Kidney (tissue), 14 donors: Measurements from ENCODE around the gene ACOX3. TPM values are rescaled to one million over a fixed set of nuclear protein-coding genes. Genes with fewer than 3 reads are reported as not detected.

ENCODE experiments used
- DNase-seq, 5 donors: peaks; one replicate each; pipeline ENCODE4 v3.0.0-alpha.2; 2013 to 2020
- FAIRE-seq: peaks from 2 replicates; lab custom pipeline; 2012; peaks lifted over from hg19 to GRCh38; lab: Jason Lieb, UNC
- H3K27ac ChIP-seq, 2 donors: one replicate each; pipeline ENCODE4 v1.7.0; 2013; ENCODE audit warnings: low read depth in 2 of 2, low read length in 2 of 2, inconsistent platforms in 1 of 2
- H3K27me3 ChIP-seq: one replicate; pipeline ENCODE4 v1.7.1; 2013; ENCODE audit warnings: low read length, inconsistent platforms; ENCODE audit not compliant: control insufficient read depth, insufficient read depth
- H3K36me3 ChIP-seq, 3 donors: one replicate each; pipeline versions ENCODE4 v1.7.0 to v1.7.1; 2013; ENCODE audit warnings: low read length in 3 of 3, control low read depth in 1 of 3, inconsistent platforms in 1 of 3; ENCODE audit not compliant: insufficient read depth in 3 of 3, control insufficient read depth in 2 of 3
- H3K4me1 ChIP-seq, 3 donors: one replicate each; pipeline versions ENCODE4 v1.7.0 to v1.7.1; 2013; ENCODE audit warnings: low read length in 3 of 3, inconsistent platforms in 1 of 3, low read depth in 1 of 3; ENCODE audit not compliant: control insufficient read depth in 2 of 3, insufficient read depth in 2 of 3
- H3K4me3 ChIP-seq, 3 donors: one replicate each; pipeline versions ENCODE4 v1.7.0 to v1.8.1; 2013; ENCODE audit warnings: low read length in 3 of 3, control low read depth in 1 of 3, inconsistent platforms in 1 of 3
- H3K9ac ChIP-seq, 3 donors: one replicate each; pipeline versions ENCODE4 v1.7.0 to v1.7.1; 2013; ENCODE audit warnings: low read length in 3 of 3, control low read depth in 1 of 3, inconsistent platforms in 1 of 3
- H3K9me3 ChIP-seq, 3 donors: one replicate each; pipeline versions ENCODE4 v1.7.0 to v1.7.1; 2013; ENCODE audit warnings: low read length in 3 of 3, control low read depth in 1 of 3, inconsistent platforms in 1 of 3; ENCODE audit not compliant: control insufficient read depth in 2 of 3, insufficient read depth in 1 of 3
- CTCF ChIP-seq: IDR thresholded peaks from 3 replicates; pipeline ENCODE4 v1.5.1; 2012; ENCODE audit warnings: mild to moderate bottlenecking, moderate library complexity, borderline replicate concordance; ENCODE audit not compliant: insufficient read depth; ENCODE audit errors: extremely low read depth
- intact Hi-C: fragments of 100-400 bp; cut with DNase I; formaldehyde crosslinking; loops from one replicate; pipeline ENCODE4 v1.11.1; 2022
- polyA plus RNA-seq: library from polyadenylated mRNA; stranded (reverse); fragments of 350-450 nt; fragmentation: Illumina TruSeq; extraction: RNeasy Lipid Tissue Mini Kit (QIAGEN cat#74804); gene quantifications from one replicate; pipeline ENCODE4 v1.2.3, GENCODE V29; 2014; ENCODE audit warnings: low read depth, low replicate concordance; ENCODE audit not compliant: insufficient read depth
- total RNA-seq: library from RNA; stranded (reverse); fragmentation: NEBNext Ultra II Directional; extraction: Animal tissue kit (Norgen Biotek cat#: 25700); gene quantifications from one replicate; pipeline ENCODE4 v1.2.1, GENCODE V29; 2021
- donor health status: control.
- donor health status: control.
- donor health status: control.
- donor health status: control.
- donor health status: control.
- donor health status: DM: yes; HTN: yes; CAD: no.
- donor health status: Normal renal cell carcinoma (clear cell type).

The ACOX3 gene
- total and polyA plus RNA-seq, 2 donors from 2014 or later, result 10.1 to 21.7 TPM

- no peak overlapping the region for H3K27ac ChIP-seq
- FAIRE-seq (no peak), DNase-seq (no peak)
- peak overlapping the region in 1 of 3 donors; percentile 85 for H3K9ac ChIP-seq
- H3K36me3 ChIP-seq, result peaks cover 2 to 15% (median 2%) of the 10 kb centered on the region in 3 donors
- no peaks in the 10 kb centered on the region for H3K27me3 ChIP-seq
- no peaks in the 10 kb centered on the region for H3K9me3 ChIP-seq
- peaks cover 0 to 22% (median 5%) of the 10 kb centered on the region in 3 donors for H3K4me1 ChIP-seq
- H3K4me3 ChIP-seq, result peak overlapping the region in 2 of 3 donors; percentile 85 to 100
- TF ChIP-seq CTCF, result no peak
- intact Hi-C loops, result no loop called here
Observed at GRCh38 chr4:8442596-8443358, 2.3 kb upstream of the ACOX3 start.

- no peaks in the 10 kb centered on the region for H3K9me3 ChIP-seq
- H3K27me3 ChIP-seq, result no peaks in the 10 kb centered on the region
- no peak overlapping the region for H3K27ac ChIP-seq
- TF ChIP-seq CTCF, result no peak
- H3K9ac ChIP-seq, result peak overlapping the region; percentile 48 to 92 (median 85)
- H3K4me1 ChIP-seq, result peaks cover 0 to 25% (median 5%) of the 10 kb centered on the region in 3 donors
- intact Hi-C loops, result no loop called here
- DNase-seq, result no peak
- no peak for FAIRE-seq
- peak overlapping the region; percentile 85 to 100 (median 100) for H3K4me3 ChIP-seq
- peaks cover 2 to 6% (median 2%) of the 10 kb centered on the region in 3 donors for H3K36me3 ChIP-seq
Observed at GRCh38 chr4:8441499-8442091, 1.1 kb upstream of the ACOX3 start.

DNA sequence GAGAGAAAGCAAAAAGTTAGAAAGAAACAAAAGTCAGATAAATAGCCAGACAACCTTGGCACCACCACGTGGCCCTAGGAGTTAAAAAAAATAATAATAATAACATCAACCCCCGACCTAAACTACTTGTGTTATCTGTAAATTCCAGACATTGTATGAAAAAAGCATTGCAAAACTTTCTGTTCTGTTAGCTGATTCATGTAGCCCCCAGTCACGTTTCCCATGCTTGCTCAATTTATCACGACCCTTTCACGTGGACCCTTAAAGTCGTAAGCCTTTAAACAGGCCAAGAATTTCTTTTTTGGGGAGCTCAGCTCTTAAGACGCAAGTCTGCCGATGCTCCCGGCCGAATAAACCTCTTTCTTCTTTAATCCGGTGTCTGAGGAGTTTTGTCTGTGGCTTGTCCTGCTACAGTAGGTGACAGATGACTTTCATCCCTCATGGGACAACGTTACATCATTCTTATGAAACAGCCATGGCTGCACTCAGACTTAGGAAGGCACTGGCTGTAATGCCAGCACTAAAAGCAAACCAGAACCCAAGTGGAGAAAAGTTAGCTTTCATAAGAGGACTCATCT, 520 bp downstream of the ACOX3 start:
- H3K27ac ChIP-seq, result peak overlapping the region; percentile 92 to 98
- no peak for TF ChIP-seq CTCF
- H3K9ac ChIP-seq, result peak overlapping the region; percentile 84 to 100 (median 85)
- no peaks in the 10 kb centered on the region for H3K36me3 ChIP-seq
- peak in 1 of 5 donors; percentile 64 for DNase-seq
- intact Hi-C loops, result no loop called here
- no peaks in the 10 kb centered on the region for H3K9me3 ChIP-seq
- H3K4me3 ChIP-seq, result peak overlapping the region; percentile 85 to 100 (median 100)
- H3K27me3 ChIP-seq, result no peaks in the 10 kb centered on the region
- FAIRE-seq, result no peak
- peaks cover 0 to 25% (median 5%) of the 10 kb centered on the region in 3 donors for H3K4me1 ChIP-seq
